ENCODE data around the gene KCND1. TPM values are rescaled to one million over a fixed set of nuclear protein-coding genes. Genes with fewer than 3 reads are reported as not detected.

KCND1 gene
- total and polyA plus RNA-seq, 2 experiments from 2014 or later, result 0.87 to 2.0 TPM

- H3K4me3 ChIP-seq, result peak within 1 kb of the TSS; percentile 75
- no peaks in the 10 kb centered on the region for H3K9me3 ChIP-seq (ENCODE audit: low read depth)
- no peaks in the 10 kb centered on the region for H3K9me2 ChIP-seq (replicated peaks; ENCODE audit: insufficient read depth)
- TF ChIP-seq EZH2phosphoT487 (IDR thresholded peaks at IDR 0.05; ENCODE audit: low read depth, severe bottlenecking, unreplicated experiment), result no peak
- TF ChIP-seq, protein P1, sequence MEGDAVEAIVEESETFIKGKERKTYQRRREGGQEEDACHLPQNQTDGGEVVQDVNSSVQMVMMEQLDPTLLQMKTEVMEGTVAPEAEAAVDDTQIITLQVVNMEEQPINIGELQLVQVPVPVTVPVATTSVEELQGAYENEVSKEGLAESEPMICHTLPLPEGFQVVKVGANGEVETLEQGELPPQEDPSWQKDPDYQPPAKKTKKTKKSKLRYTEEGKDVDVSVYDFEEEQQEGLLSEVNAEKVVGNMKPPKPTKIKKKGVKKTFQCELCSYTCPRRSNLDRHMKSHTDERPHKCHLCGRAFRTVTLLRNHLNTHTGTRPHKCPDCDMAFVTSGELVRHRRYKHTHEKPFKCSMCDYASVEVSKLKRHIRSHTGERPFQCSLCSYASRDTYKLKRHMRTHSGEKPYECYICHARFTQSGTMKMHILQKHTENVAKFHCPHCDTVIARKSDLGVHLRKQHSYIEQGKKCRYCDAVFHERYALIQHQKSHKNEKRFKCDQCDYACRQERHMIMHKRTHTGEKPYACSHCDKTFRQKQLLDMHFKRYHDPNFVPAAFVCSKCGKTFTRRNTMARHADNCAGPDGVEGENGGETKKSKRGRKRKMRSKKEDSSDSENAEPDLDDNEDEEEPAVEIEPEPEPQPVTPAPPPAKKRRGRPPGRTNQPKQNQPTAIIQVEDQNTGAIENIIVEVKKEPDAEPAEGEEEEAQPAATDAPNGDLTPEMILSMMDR (IDR thresholded peaks at IDR 0.05; ENCODE audit: poor library complexity), result no peak
- no peak for TF ChIP-seq EZH2 (IDR thresholded peaks at IDR 0.05; ENCODE audit: borderline replicate concordance)
- peak within 1 kb of the TSS; percentile 46 for H2AFZ ChIP-seq
- no peaks in the 10 kb centered on the region for H4K20me1 ChIP-seq (ENCODE audit: insufficient read depth, poor library complexity, severe bottlenecking)
- peak; percentile 86 for DNase-seq (ENCODE audit: low spot score)
- H3K27me3 ChIP-seq, result no peaks in the 10 kb centered on the region
- no peaks in the 10 kb centered on the region for H3K36me3 ChIP-seq (replicated peaks; ENCODE audit: insufficient read depth, low read depth)
- H3K79me2 ChIP-seq, result peaks cover 26% of the 10 kb centered on the region
- H3K4me2 ChIP-seq, result peak within 1 kb of the TSS; percentile 86
- 35% methylated on average over 60 of the region's 60 CpGs for WGBS (ENCODE audit: low lambda C conversion rate, missing lambda C conversion rate)
- H3K27ac ChIP-seq, result peak within 1 kb of the TSS; percentile 92
- no peaks in the 10 kb centered on the region for H3K4me1 ChIP-seq (ENCODE audit: insufficient read depth)
Observed at GRCh38 chrX:48911412-48912182, 60.0 kb downstream of the KCND1 start, which contains the start of gene SLC35A2. Gene SLC35A2 (minus strand): TSS chrX:48911646. CDS start chrX:48911636, 10 bp downstream.

Small RNA genes within 50 kb of the gene (small RNA-seq; reads per million reads assigned to genes)
- not detected for gene RNU6-722P

Other genes with a start within 250 kb of the KCND1 start
- gene GLOD5, start 210.1 kb downstream of the KCND1 start, total RNA-seq, result 2.4 TPM in 1 of 2 replicates, not detected in the other
- gene GLOD5, start 210.1 kb downstream of the KCND1 start, polyA plus RNA-seq, result not detected in 2 replicates
- not detected in 2 replicates for gene GATA1, start 185.3 kb downstream of the KCND1 start, total RNA-seq
- gene GATA1, start 185.3 kb downstream of the KCND1 start, polyA plus RNA-seq, result 0.13 TPM in 1 of 2 replicates, not detected in the other
- gene HDAC6, start 169.8 kb downstream of the KCND1 start, total RNA-seq, result 66.5 and 68.9 TPM in 2 replicates
- 96.3 and 115 TPM in 2 replicates for gene HDAC6, start 169.8 kb downstream of the KCND1 start, polyA plus RNA-seq
- 0.47 TPM in 1 of 2 replicates, not detected in the other for gene ERAS, start 145.3 kb downstream of the KCND1 start, total RNA-seq
- 0.65 TPM in 1 of 2 replicates, not detected in the other for gene ERAS, start 145.3 kb downstream of the KCND1 start, polyA plus RNA-seq
- gene PCSK1N, start 136.2 kb downstream of the KCND1 start, total RNA-seq, result 39.0 and 45.8 TPM in 2 replicates
- 97.0 and 97.7 TPM in 2 replicates for gene PCSK1N, start 136.2 kb downstream of the KCND1 start, polyA plus RNA-seq
- gene TIMM17B, start 74.1 kb downstream of the KCND1 start, total RNA-seq, result 42.5 and 56.7 TPM in 2 replicates
- gene TIMM17B, start 74.1 kb downstream of the KCND1 start, polyA plus RNA-seq, result 113 and 132 TPM in 2 replicates
- gene PQBP1, start 73.9 kb downstream of the KCND1 start, total RNA-seq, result 33.8 and 35.3 TPM in 2 replicates
- 82.9 and 87.6 TPM in 2 replicates for gene PQBP1, start 73.9 kb downstream of the KCND1 start, polyA plus RNA-seq
- gene SLC35A2, start 60.2 kb downstream of the KCND1 start, total RNA-seq, result 40.8 and 49.5 TPM in 2 replicates
- gene SLC35A2, start 60.2 kb downstream of the KCND1 start, polyA plus RNA-seq, result 82.4 and 95.9 TPM in 2 replicates
- 7.0 and 11.5 TPM in 2 replicates for gene PIM2, start 52.8 kb downstream of the KCND1 start, total RNA-seq
- gene PIM2, start 52.8 kb downstream of the KCND1 start, polyA plus RNA-seq, result 16.8 and 17.2 TPM in 2 replicates
- gene OTUD5, start 14.2 kb downstream of the KCND1 start, total RNA-seq, result 27.7 and 32.5 TPM in 2 replicates
- gene OTUD5, start 14.2 kb downstream of the KCND1 start, polyA plus RNA-seq, result 49.9 and 51.2 TPM in 2 replicates
- gene GRIPAP1, start 30.4 kb upstream of the KCND1 start, total RNA-seq, result 17.8 and 20.2 TPM in 2 replicates
- 30.6 and 31.4 TPM in 2 replicates for gene GRIPAP1, start 30.4 kb upstream of the KCND1 start, polyA plus RNA-seq
- 37.0 and 38.3 TPM in 2 replicates for gene TFE3, start 71.5 kb upstream of the KCND1 start, total RNA-seq
- gene TFE3, start 71.5 kb upstream of the KCND1 start, polyA plus RNA-seq, result 59.8 and 80.0 TPM in 2 replicates
- gene CCDC120, start 87.2 kb upstream of the KCND1 start, total RNA-seq, result 5.1 and 7.0 TPM in 2 replicates
- gene CCDC120, start 87.2 kb upstream of the KCND1 start, polyA plus RNA-seq, result 19.1 and 19.3 TPM in 2 replicates
- 4.1 and 6.7 TPM in 2 replicates for gene PRAF2, start 102.2 kb upstream of the KCND1 start, total RNA-seq
- gene PRAF2, start 102.2 kb upstream of the KCND1 start, polyA plus RNA-seq, result 59.7 and 76.9 TPM in 2 replicates
- gene WDR45, start 108.0 kb upstream of the KCND1 start, total RNA-seq, result 59.6 and 69.5 TPM in 2 replicates
- gene WDR45, start 108.0 kb upstream of the KCND1 start, polyA plus RNA-seq, result 67.7 and 74.7 TPM in 2 replicates
- gene GPKOW, start 151.9 kb upstream of the KCND1 start, total RNA-seq, result 23.1 and 26.4 TPM in 2 replicates
- gene GPKOW, start 151.9 kb upstream of the KCND1 start, polyA plus RNA-seq, result 22.5 and 22.7 TPM in 2 replicates
- 5.0 and 6.5 TPM in 2 replicates for gene MAGIX, start 190.9 kb upstream of the KCND1 start, total RNA-seq
- 7.1 and 13.4 TPM in 2 replicates for gene MAGIX, start 190.9 kb upstream of the KCND1 start, polyA plus RNA-seq
- 27.5 and 34.9 TPM in 2 replicates for gene PLP2, start 200.1 kb upstream of the KCND1 start, total RNA-seq
- gene PLP2, start 200.1 kb upstream of the KCND1 start, polyA plus RNA-seq, result 110 and 118 TPM in 2 replicates
- gene PRICKLE3, start 214.5 kb upstream of the KCND1 start, total RNA-seq, result 2.8 and 6.1 TPM in 2 replicates
- 9.3 and 15.7 TPM in 2 replicates for gene PRICKLE3, start 214.5 kb upstream of the KCND1 start, polyA plus RNA-seq
- gene SYP, start 228.3 kb upstream of the KCND1 start, total RNA-seq, result 1.4 and 2.5 TPM in 2 replicates
- gene SYP, start 228.3 kb upstream of the KCND1 start, polyA plus RNA-seq, result 2.1 and 2.9 TPM in 2 replicates